GM18508 (cell line): ENCODE data around the gene LRRC47.

Experiments used
- ATAC-seq: cut with Tn5 transposase; IDR thresholded peaks from one replicate; pipeline ENCODE4 v1.9.1; 2021; ENCODE audit warnings: moderate number of reproducible peaks; ENCODE audit not compliant: insufficient read depth, unreplicated experiment

The LRRC47 gene

GRCh38 chr1:3774276-3774945 is 21.9 kb downstream of the LRRC47 start:
- ATAC-seq: no peak

GRCh38 chr1:3773572-3774275 is 22.6 kb downstream of the LRRC47 start:
- ATAC-seq: no peak

GRCh38 chr1:3772715-3773571 is 23.4 kb downstream of the LRRC47 start, which contains the start of gene SMIM1:
Gene SMIM1, plus strand, starts transcription at chr1:3772749. Its CDS starts 2,625 bp downstream, at chr1:3775374.
- no peak for ATAC-seq

- no peak for ATAC-seq
These were observed 24.1 kb downstream of the LRRC47 start for GRCh38 chr1:3772027-3772714.

GRCh38 chr1:3771108-3772026 is 24.9 kb downstream of the LRRC47 start:
- no peak for ATAC-seq

- no peak for ATAC-seq
These were observed 26.1 kb downstream of the LRRC47 start for GRCh38 chr1:3770047-3770765.

GRCh38 chr1:3768811-3769390 is 27.4 kb downstream of the LRRC47 start:
- no peak for ATAC-seq

- ATAC-seq: no peak
These were observed 28.9 kb downstream of the LRRC47 start for GRCh38 chr1:3767328-3767925.

- no peak for ATAC-seq
These were observed 32.8 kb downstream of the LRRC47 start for GRCh38 chr1:3763351-3764125.

- ATAC-seq: no peak
These were observed 33.4 kb downstream of the LRRC47 start for GRCh38 chr1:3762873-3763228.

GRCh38 chr1:3762151-3762872 is 34.0 kb downstream of the LRRC47 start:
- no peak for ATAC-seq

GRCh38 chr1:3761296-3762010 is 34.8 kb downstream of the LRRC47 start:
- no peak for ATAC-seq

GRCh38 chr1:3759796-3760195 is 36.5 kb downstream of the LRRC47 start:
- no peak for ATAC-seq

GRCh38 chr1:3759164-3759563 is 37.1 kb downstream of the LRRC47 start:
- no peak for ATAC-seq

- no peak for ATAC-seq
These were observed 39.9 kb downstream of the LRRC47 start for GRCh38 chr1:3756394-3756793.
